HG02759 (cell line): ENCODE data around the gene NTN1.

Experiments used
- ATAC-seq: cut with Tn5 transposase; IDR thresholded peaks from one replicate; pipeline ENCODE4 v1.9.1; 2021; ENCODE audit warnings: mild to moderate bottlenecking, moderate library complexity; ENCODE audit not compliant: unreplicated experiment

Gene NTN1

DNA sequence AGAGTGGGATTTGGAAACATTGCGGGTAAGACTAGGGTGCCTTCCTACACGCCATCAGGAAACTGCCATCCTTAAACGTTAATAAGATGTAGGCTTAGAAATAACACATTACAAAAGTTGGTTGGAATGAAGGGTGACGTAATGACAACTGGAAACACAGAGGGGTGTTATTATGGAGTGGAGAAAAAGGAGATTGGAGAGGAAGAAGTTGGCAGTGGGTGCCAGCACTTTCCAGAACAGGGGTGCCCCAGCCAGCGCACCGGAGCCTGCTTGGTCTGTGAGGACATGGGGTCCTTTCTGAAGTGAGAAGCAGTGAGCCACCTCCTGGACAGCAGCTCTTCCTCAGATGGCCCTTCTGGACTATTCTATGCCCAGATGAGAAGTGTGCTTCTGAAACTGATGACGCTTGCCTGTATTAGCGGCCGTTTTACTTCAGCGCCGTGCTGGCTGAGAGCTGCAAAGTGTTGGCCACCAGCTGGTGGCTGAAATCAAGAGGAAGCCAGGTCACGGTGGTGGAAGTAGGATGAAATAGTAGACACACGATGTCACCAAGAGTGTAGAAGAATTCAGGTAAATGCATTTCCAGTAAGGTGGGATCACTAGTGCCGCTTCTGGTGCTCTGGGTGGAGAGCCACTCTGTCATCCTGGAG, 244.8 kb downstream of the NTN1 start:
- ATAC-seq, result no peak

DNA sequence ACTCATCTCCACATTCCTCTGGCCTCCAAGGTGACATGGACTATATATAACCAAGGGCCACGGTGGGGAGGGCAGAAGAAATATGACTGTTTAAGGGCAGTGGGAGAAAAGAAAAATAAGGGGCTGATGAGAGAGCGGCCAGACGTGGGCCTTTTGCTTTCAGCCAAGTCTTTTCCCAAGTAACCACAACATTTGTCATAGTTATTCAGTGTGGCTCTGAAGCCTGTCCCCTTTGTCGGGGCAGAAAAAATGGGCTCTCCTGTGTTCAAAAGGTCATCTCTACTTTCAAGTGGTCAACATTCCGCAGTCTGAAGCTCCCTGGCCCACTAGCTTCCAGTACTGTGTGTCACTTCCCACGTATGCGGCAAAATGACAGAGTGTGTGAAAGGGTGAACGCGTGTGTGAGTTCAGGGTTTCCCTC, 245.4 kb downstream of the NTN1 start:
- no peak for ATAC-seq

- ATAC-seq, result no peak
Observed at GRCh38 chr17:9268546-9268945, 247.2 kb downstream of the NTN1 start.

DNA sequence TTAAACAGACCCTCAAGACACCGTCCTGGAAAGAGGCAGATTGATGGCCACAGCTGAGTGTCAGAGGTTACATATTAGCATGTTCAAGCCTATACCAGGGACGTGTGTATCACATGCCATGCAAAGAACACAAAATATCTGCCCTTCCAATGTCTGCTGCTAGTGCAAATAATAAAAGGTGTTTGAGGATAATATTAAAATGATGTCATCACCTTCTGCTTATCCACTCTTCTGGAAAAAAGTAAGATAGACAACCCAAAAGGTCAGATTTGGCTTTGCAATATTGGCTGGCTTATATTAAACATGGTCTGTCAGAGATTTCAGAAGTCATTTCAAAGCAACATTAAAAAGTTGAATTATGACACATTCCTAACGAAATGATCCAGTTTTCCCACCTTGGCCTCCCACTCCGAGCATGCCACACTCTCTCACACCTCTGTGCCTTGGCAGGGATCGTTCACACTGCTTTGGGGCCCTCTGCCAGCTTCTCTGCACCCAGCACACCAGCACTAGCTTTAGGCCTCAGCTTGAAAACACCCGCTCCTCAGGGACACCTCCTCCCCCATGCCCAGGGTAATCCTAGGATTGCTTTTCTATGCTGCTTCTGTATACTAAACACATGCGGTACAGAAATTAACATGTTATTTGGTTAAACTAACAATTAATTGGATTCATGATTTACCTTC, 248.2 kb downstream of the NTN1 start:
- no peak for ATAC-seq

DNA sequence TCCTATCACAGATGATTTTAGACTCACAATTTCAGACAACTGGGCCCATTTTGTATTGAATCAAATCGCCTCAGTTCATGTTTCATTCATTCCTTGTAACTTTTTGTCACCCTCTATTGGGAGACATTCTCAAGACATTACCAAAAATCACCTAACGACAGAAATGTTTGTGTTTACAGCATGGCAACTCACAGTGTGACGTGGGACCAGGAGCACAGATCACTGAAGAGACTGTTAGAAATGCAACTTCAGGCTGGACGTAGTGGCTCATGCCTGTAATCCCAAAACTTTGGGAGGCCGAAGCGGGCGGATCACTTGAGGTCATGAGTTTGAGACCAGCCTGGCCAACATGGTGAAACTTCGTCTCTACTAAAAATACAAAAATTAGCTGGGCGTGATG, 249.6 kb downstream of the NTN1 start:
- ATAC-seq, result no peak

- ATAC-seq, result no peak
Observed at GRCh38 chr17:9271989-9272388, 250.7 kb downstream of the NTN1 start.

GRCh38 chr17:9272501-9273200, 251.3 kb downstream of the NTN1 start:
- ATAC-seq, result no peak

- ATAC-seq, result no peak
Observed at GRCh38 chr17:9273428-9274391, 252.4 kb downstream of the NTN1 start.

GRCh38 chr17:9274973-9275372, 253.7 kb downstream of the NTN1 start:
- ATAC-seq, result no peak

- no peak for ATAC-seq
Observed at GRCh38 chr17:9279893-9280292, 258.6 kb downstream of the NTN1 start.

DNA sequence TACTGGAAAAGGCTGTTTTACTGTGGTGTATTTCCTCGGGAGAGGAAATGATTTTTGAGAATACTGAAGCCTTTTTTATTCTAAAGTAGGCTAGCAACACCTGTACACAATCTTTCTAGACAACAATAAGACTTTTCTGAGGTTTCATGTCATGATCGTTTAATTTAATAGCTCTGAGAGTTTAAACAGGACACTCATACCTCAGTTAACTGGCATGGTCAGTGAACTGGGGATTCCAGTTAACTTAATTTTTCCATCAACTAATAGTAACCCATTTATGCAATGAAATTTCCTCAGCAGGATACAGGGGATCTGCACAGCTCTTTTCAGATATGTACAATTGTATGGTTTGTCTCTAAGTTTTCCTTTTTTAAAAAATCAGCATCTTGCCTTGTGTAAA, 262.6 kb downstream of the NTN1 start:
- ATAC-seq, result no peak

DNA sequence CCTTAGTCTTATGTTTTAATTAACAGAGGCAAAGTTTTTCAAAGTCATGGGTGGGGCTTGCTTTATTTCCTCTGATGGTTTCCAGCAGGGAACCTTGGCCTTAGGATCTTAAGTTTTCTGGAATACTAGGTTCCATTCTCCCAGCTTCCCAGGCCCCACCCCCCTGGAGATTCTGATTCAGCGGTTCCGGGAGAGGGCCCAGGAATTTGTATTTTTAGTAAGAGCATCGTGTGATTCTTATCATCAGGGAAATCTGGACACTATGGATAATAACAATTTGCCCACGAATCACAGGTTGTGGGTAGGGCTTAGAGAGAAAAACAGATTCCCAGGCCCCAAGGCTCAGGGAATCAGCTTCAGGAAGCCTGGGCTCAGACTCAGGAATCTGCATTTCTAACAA, 263.6 kb downstream of the NTN1 start:
- ATAC-seq, result no peak

DNA sequence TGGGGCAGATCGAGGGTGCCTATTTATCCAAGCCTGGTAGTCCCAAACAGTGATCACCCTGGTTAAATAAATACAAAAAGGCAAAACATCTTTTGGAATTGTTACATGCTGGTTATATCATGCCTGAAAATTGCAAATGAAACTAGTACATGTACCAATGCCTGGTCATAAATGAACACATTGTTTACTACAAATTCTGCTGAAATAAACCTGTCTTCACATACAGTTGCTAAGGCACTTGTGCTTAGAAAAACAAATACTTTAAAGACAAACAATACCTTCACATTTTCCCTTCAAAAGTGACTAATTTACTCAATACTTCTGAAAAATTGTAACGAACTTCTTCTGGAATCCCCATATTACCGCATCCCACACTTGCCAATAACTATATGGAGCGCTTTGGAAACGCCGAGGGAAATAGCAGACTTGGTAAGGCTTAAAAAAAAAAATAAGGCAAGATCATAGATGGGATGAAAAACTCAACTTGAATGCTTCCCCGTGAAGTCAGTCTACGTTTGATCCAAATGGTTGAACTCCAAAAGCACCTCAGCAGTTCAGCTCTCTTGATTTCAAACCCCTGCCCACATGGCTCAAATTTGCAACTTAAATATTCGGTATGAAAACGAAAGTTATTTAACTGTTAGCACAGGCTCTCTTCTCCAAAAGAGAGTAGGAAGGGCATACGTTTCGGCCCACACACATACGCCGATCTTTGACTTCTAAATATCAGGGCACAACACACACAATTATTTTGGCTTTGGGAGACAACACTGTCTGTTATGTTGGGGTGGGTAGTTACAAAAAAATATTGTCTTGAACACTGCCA, 264.5 kb downstream of the NTN1 start:
- ATAC-seq, result no peak

DNA sequence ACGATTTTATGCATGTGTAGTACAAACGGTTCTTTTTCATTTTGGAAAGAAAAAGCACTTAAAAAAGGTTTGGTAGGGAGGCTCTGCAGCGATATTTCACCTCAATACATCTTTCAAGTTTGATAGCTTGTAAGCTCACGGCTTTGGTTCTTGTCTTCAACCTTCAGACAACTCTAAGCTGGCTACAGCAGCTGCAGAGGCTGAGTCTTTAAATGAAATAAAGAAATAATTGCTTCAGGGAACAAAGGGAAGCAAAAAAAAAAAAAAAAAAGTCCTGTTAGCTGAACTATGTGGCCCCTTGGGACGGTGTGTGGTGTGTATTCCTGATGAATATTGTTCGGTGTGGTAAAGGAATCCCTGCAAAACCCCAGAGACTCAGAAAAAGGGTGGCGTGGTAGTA, 265.1 kb downstream of the NTN1 start:
- ATAC-seq, result no peak

GRCh38 chr17:9287306-9287705, 266.0 kb downstream of the NTN1 start:
- no peak for ATAC-seq

DNA sequence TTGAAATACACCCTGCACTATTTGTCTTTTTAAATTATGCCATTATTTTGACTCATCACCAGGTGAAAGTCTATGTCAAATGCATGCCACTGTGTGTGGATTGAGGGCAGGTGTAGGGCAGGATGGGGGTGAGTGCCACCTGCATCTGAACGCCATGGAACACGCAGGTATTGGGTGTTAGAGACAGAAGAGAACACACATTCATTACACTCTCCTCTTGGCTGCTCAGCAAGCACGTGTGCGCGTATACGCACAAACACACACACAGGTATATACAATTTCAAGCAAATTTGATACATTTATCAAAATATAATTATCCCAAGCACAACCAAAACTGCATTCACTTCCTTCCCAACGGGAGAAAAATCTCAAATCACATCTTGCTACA, 268.9 kb downstream of the NTN1 start:
- ATAC-seq, result no peak

DNA sequence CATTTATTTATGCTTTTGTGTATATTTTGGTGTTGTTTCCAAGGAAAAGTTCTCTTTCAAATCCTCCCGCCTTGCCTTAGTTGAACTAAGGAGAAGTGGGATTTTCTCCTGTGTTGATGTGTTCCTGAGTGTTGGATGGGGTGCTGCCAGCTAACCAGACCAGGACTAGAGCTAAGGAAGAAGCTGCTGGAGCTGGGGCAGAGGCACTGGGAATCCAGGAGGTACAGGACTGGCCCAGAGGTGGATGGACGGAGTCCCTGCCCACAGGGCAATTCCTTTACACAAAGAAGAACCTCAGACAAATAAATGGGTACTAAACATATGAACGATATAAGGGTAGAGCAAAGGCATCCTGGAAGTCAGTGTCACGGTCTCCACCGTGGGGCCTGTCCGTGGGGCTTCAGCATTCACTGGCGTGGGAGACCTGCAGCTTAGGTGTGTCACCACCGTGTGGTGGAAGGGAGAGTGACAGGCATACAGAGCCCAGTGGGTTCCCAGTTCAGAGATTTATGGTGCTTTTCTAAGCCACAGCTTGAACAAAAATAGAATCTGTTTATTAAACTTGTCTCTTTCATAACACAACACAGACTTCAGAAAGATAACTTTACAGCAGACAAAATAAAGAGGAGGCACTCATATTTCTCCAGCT, 270.7 kb downstream of the NTN1 start:
- ATAC-seq, result no peak

DNA sequence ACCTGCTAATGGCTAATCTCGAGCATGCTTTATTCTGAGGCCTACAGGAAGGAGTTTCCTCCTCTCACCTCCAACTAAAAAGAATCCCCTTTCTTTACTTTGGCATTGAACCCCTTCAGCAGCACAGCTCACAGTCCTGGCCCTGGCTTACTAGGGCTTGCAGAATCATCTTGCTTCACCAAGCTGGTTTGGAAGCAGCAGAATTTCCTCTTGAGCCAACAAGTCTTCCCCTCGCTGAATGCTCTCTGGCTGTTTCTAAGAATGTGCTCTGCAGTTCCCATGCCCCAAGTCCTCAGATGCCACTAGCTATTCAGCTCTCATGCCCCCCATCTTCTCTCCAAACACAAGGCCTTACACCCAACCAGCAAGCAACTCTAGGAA, 271.2 kb downstream of the NTN1 start:
- no peak for ATAC-seq
